T-cell (primary cell): ENCODE data around the gene KCNIP1. TPM values are rescaled to one million over a fixed set of nuclear protein-coding genes. Genes with fewer than 3 reads are reported as not detected.

Source experiments
- ATAC-seq, 4 experiments: fragments of 200-7000 bp in 3 of 4; fragments of 150-1000 bp in 1 of 4; cut with Tn5 transposase; replicated peaks in 1 of 4; 1 replicate in 3 of 4; 2 replicates in 1 of 4; pipeline ENCODE4 v1.10.0; 2021; ENCODE audit warnings: moderate library complexity in 3 of 4, mild to moderate bottlenecking in 2 of 4, moderate number of reproducible peaks in 1 of 4
- CTCF ChIA-PET, 2 donors: fragments of 300-600 bp; sonication (Branson Sonifier 250); formaldehyde crosslinking; loops; one replicate each; lab custom pipeline; 2022; ENCODE audit warnings: antibody characterized with exemption in 2 of 2; lab: Charles Lee
- POLR2A ChIA-PET, 2 donors: fragments of 300-600 bp; sonication (Branson Sonifier 250); formaldehyde crosslinking; loops; one replicate each; lab custom pipeline; 2022; ENCODE audit warnings: antibody characterized with exemption in 2 of 2; lab: Charles Lee
- DNase-seq, 35 experiments: peaks; one replicate each; pipeline versions ENCODE4 v3.0.0 to v3.0.0-alpha.2; 2013 to 2023
- H3K27ac ChIP-seq: one replicate; pipeline ENCODE4 v1.5.1; 2013; ENCODE audit warnings: low read length
- H3K27me3 ChIP-seq, 2 experiments: replicated peaks in 1 of 2; 1 replicate in 1 of 2; 2 replicates in 1 of 2; pipeline versions ENCODE4 v1.6.1 to v1.7.0; 2013; ENCODE audit warnings: low read length in 1 of 2, mixed read lengths in 1 of 2; ENCODE audit not compliant: control insufficient read depth in 2 of 2, insufficient read depth in 2 of 2; ENCODE audit errors: extremely low read depth in 1 of 2
- H3K36me3 ChIP-seq, 2 donors: 1 replicate in 1 of 2; 2 replicates in 1 of 2; pipeline versions ENCODE4 v1.6.1 to v1.7.0; 2013; ENCODE audit warnings: low read length in 1 of 2; ENCODE audit not compliant: control insufficient read depth in 2 of 2, insufficient read depth in 1 of 2; ENCODE audit errors: extremely low read depth in 1 of 2
- H3K4me1 ChIP-seq, 2 experiments: 1 replicate in 1 of 2; 2 replicates in 1 of 2; pipeline versions ENCODE4 v1.6.1 to v1.7.0; 2013; ENCODE audit warnings: low read length in 2 of 2, mixed read lengths in 1 of 2; ENCODE audit not compliant: insufficient read depth in 2 of 2, control insufficient read depth in 1 of 2; ENCODE audit errors: extremely low read depth in 1 of 2
- H3K4me3 ChIP-seq, 2 donors: 1 replicate in 1 of 2; 2 replicates in 1 of 2; pipeline versions ENCODE4 v1.5.1 to v1.7.0; 2013; ENCODE audit warnings: mild to moderate bottlenecking in 2 of 2, low read length in 1 of 2, moderate library complexity in 1 of 2; ENCODE audit not compliant: control insufficient read depth in 1 of 2; ENCODE audit errors: extremely low read depth in 1 of 2
- H3K9me3 ChIP-seq: 2 replicates; pipeline ENCODE4 v1.7.0; 2013
- H3K27ac Mint-ChIP-seq, 2 donors: one replicate each; pipeline ENCODE4 v1.8.0; 2020 to 2021; ENCODE audit warnings: mild to moderate bottlenecking in 2 of 2, mixed read lengths in 2 of 2
- H3K27me3 Mint-ChIP-seq, 2 donors: one replicate each; pipeline ENCODE4 v1.8.0; 2021 to 2022; ENCODE audit warnings: mixed read lengths in 2 of 2
- H3K36me3 Mint-ChIP-seq: one replicate; pipeline ENCODE4 v1.8.0; 2021; ENCODE audit warnings: mixed read lengths
- H3K4me1 Mint-ChIP-seq, 3 donors: one replicate each; pipeline ENCODE4 v1.8.0; 2020 to 2022; ENCODE audit warnings: mixed read lengths in 3 of 3, mild to moderate bottlenecking in 1 of 3
- H3K4me3 Mint-ChIP-seq, 3 donors: one replicate each; pipeline ENCODE4 v1.8.0; 2020 to 2022; ENCODE audit warnings: mild to moderate bottlenecking in 3 of 3, mixed read lengths in 3 of 3, moderate library complexity in 3 of 3
- H3K9me3 Mint-ChIP-seq, 3 donors: one replicate each; pipeline ENCODE4 v1.8.0; 2020 to 2022; ENCODE audit warnings: mixed read lengths in 3 of 3
- WGBS: methylation state at CpG from one replicate; pipeline ENCODE4 v1.1.5; 2013; ENCODE audit warnings: missing lambda C conversion rate; ENCODE audit not compliant: insufficient coverage; 5-methylcytosine and 5-hydroxymethylcytosine counted together
- total RNA-seq, 35 experiments: library from RNA in 6 of 35; stranded (reverse) in 6 of 35; fragments of 120-200 nt in 1 of 35; gene quantifications; one replicate each; pipeline versions ENCODE4 v1.2.1 to v1.2.4 and lab custom pipeline; 2013 to 2026

The KCNIP1 gene
- total RNA-seq, 5 donors from 2014 or later (not counting 1 experiment from before 2014, with no cell fraction given), result not detected

DNA sequence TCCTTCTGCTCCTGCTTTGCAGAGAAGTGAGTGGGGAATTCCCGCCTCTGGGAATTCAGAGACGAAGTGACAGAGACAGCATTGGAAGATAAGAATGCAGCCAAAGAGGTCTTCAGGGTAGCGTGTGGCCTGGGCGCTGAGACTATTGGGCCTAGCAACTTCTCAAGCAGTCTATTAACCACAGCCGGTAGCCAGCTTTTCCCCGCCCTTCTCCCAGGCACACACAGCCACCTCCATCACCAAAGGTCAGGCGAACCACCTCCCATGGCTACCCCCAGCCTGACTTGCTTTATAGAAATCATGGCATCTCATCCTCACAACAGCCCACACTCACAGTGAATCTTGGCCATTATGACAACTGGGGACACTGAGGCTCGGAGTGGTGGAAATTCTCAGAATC is 124.2 kb downstream of the KCNIP1 start:
- no peak overlapping the region for H3K27ac ChIP-seq
- no peaks in the 10 kb centered on the region for H3K9me3 ChIP-seq

DNA sequence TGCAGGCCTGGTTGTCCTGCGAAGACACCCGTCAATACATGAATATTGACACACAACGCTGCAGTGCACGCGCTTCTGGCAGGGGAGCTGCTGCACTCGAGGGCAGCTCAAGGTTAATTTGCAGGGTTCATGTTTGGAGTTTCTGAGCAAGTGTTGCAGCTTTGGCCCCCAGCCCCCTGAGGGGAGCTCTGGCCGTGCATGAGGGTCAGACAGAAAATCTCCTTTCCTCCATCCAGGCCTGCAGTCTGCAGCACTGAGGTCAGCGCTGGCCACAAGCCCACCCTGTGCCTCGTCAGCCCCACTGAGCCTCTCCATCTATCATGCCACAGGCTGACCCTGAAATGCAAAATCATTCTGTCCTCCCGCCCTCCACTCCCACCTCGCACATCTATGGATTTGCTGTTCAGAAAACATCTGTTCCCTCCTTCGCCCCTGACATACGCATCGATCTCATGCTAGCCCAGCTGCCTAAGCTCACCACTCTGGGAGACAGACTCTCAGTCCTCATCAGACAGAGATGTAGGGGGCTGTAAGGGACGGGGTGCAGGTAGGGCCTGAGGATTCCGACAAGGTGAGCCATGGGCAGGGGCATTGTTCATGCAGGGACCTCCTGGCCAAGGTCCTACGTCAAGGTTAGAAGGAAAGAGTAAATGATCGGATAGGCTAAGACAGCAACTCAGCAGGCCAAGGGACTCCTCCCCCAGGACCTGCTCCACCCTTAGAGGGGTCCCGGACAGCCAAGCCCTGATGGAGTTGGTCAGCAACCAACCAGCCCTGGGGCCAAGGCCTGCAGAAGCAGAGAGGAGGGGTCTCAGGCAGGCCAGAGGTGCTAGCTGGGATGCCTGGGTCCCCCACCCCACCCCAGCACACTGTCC is 125.1 kb downstream of the KCNIP1 start:
- Mint-ChIP-seq H3K9me3 (no peaks in the 10 kb centered on the region), H3K27me3 (peaks cover 3 to 10% of the 10 kb centered on the region in 2 donors), H3K4me3 (no peak overlapping the region), H3K27ac (no peak overlapping the region), H3K36me3 (no peaks in the 10 kb centered on the region), H3K4me1 (peaks cover 13 to 19% (median 14%) of the 10 kb centered on the region in 3 donors)
- H3K9me3 ChIP-seq, result no peaks in the 10 kb centered on the region
- H3K27ac ChIP-seq, result no peak overlapping the region
- POLR2A ChIA-PET, result no interaction called here
- ATAC-seq (no peak), DNase-seq (no peak)
- WGBS, result 80% methylated on average over 17 of the region's 19 CpGs
- H3K4me1 ChIP-seq, result peaks cover 4 to 16% of the 10 kb centered on the region in 2 experiments
- H3K4me3 ChIP-seq, result no peak overlapping the region
- CTCF ChIA-PET, result interaction anchor here in 1 of 2 donors (1.0 kb wide), 1 partner anchor 218 kb away, joined by 3 read pairs; no protein-coding TSS in a partner anchor
- H3K27me3 ChIP-seq, result peaks cover 0 to 30% of the 10 kb centered on the region in 2 experiments
- no peaks in the 10 kb centered on the region for H3K36me3 ChIP-seq

More for the DNA sequence above, 124.2 kb downstream of the KCNIP1 start:
- DNase-seq, result no peak
- Mint-ChIP-seq H3K4me3 (no peak overlapping the region), H3K27me3 (peaks cover 3 to 8% of the 10 kb centered on the region in 2 donors), H3K36me3 (no peaks in the 10 kb centered on the region), H3K4me1 (peaks cover 6 to 10% (median 6%) of the 10 kb centered on the region in 3 donors), H3K9me3 (no peaks in the 10 kb centered on the region), H3K27ac (no peak overlapping the region)
- peaks cover 0 to 29% of the 10 kb centered on the region in 2 experiments for H3K27me3 ChIP-seq
- ChIA-PET POLR2A (no interaction called here), CTCF (interaction anchor here in 1 of 2 donors (0.6 kb wide), 1 partner anchor 1750 kb away, joined by 5 read pairs; no protein-coding TSS in a partner anchor)
- peaks cover 0 to 8% of the 10 kb centered on the region in 2 experiments for H3K4me1 ChIP-seq
- H3K36me3 ChIP-seq, result no peaks in the 10 kb centered on the region
- WGBS, result 97% methylated on average over 5 of the region's 8 CpGs
- ATAC-seq, result no peak
- no peak overlapping the region for H3K4me3 ChIP-seq

DNA sequence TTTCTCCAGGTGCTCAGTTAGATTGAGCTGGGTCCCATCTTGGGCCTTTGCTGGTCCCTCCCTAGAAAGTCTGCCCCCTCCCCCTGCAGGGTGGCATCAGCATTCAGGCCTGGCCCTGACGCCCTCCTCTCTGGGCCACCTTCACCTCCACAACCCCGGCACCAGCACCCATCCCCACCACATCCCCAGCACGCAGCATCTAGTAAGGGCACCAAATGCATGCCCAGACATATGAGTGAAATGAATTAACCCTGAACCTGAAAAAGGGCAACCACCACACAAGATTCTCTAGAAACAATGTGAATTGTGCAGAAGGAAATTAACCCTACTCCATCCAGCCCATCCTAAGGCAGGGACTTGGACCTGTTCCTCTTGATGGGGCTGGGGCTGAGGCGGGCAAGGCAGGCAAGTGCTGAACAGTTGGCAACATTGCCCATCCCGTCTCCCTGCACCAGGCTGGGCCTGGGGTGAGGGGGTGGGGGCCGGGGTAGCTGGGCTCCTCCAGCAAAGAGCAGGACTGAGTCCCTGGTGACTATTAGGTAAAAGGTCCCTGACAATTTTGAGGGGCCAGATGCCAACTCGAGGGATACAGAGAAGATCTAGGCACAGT is 125.9 kb downstream of the KCNIP1 start:
- H3K27me3 Mint-ChIP-seq, result peaks cover 3 to 9% of the 10 kb centered on the region in 2 donors

DNA sequence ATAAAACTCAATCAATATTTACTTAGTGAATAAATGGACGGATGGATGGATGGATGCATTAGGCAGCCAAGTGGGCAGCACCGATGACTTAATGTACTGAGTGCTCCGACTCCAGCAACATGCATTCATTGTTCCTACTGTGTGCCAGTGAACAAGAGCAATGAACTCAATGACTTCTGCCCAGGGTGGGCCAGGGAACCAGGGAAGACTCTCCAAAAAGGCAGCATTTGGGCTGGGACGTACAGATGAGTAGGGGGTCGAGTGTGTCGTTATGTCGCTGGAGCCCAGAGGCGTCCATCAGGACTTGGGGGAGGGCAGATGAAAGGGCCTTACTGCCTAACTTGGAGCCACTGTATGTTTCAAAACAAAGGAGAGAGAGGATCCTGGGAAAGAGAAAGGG is 126.4 kb downstream of the KCNIP1 start:
- CTCF ChIA-PET, result interaction anchor here in 1 of 2 donors (1.6 kb wide), 1 partner anchor 195 kb away, joined by 5 read pairs; no protein-coding TSS in a partner anchor

More for the DNA sequence above, 125.9 kb downstream of the KCNIP1 start:
- Histone ChIP-seq H3K4me1 (peaks cover 10 to 22% of the 10 kb centered on the region in 2 experiments), H3K36me3 (no peaks in the 10 kb centered on the region), H3K27me3 (peaks cover 0 to 32% of the 10 kb centered on the region in 2 experiments), H3K9me3 (no peaks in the 10 kb centered on the region), H3K4me3 (no peak overlapping the region), H3K27ac (no peak overlapping the region)
- DNase-seq (no peak), ATAC-seq (no peak)
- 75% methylated on average over 4 of the region's 7 CpGs for WGBS
- CTCF ChIA-PET, result interaction anchor here in 1 of 2 donors (1.0 kb wide), 1 partner anchor 219 kb away, joined by 3 read pairs; no protein-coding TSS in a partner anchor
- H3K4me3 Mint-ChIP-seq, result no peak overlapping the region
- H3K27ac Mint-ChIP-seq, result no peak overlapping the region
- POLR2A ChIA-PET, result no interaction called here
- peaks cover 20 to 27% (median 21%) of the 10 kb centered on the region in 3 donors for H3K4me1 Mint-ChIP-seq
- H3K36me3 Mint-ChIP-seq, result no peaks in the 10 kb centered on the region
- H3K9me3 Mint-ChIP-seq, result no peaks in the 10 kb centered on the region

DNA sequence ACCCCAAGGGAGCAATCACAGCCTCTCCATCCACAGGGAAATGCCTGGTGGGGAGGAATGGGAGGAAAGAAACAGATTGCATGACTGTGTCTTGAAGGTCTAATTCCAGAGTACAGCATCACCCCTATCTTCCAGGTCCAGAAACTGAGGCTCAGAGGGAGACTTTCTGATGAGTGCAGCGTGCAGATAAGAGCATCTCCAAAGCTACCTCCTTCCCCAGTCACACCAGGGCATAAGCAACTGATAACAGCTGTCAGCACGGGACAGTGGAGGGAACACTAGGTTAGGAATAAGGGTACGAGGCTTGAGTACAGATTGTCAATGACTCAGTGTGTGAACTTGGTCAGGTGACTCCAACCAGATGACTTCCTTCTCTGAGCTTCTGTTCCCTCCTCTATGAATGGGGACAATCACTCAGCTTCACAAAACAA is 126.9 kb downstream of the KCNIP1 start:
- no peak for DNase-seq
- no CpG with 5 or more reads among the region's 3 CpGs for WGBS
- Histone ChIP-seq H3K27ac (no peak overlapping the region), H3K9me3 (no peaks in the 10 kb centered on the region), H3K27me3 (peaks cover 0 to 26% of the 10 kb centered on the region in 2 experiments), H3K4me3 (no peak overlapping the region), H3K4me1 (peaks cover 10 to 22% of the 10 kb centered on the region in 2 experiments), H3K36me3 (no peaks in the 10 kb centered on the region)
- Mint-ChIP-seq H3K4me3 (no peak overlapping the region), H3K36me3 (no peaks in the 10 kb centered on the region), H3K4me1 (peaks cover 20 to 27% (median 21%) of the 10 kb centered on the region in 3 donors), H3K27ac (no peak overlapping the region), H3K9me3 (no peaks in the 10 kb centered on the region), H3K27me3 (peaks cover 0 to 9% of the 10 kb centered on the region in 2 donors)
- peak in 1 of 4 experiments; percentile 26 for ATAC-seq
- CTCF ChIA-PET, result interaction anchor here (1.1 to 1.6 kb wide), 4 partner anchors 14 to 199 kb away, joined by 3 to 5 read pairs (median 4); no protein-coding TSS in a partner anchor
- POLR2A ChIA-PET, result no interaction called here

More for the DNA sequence above, 126.4 kb downstream of the KCNIP1 start:
- H3K4me3 ChIP-seq, result no peak overlapping the region
- H3K9me3 ChIP-seq, result no peaks in the 10 kb centered on the region
- WGBS, result 94% methylated on average over 4 of the region's 8 CpGs
- POLR2A ChIA-PET, result no interaction called here
- H3K27me3 ChIP-seq, result peaks cover 0 to 26% of the 10 kb centered on the region in 2 experiments
- H3K36me3 Mint-ChIP-seq, result no peaks in the 10 kb centered on the region
- H3K4me3 Mint-ChIP-seq, result no peak overlapping the region
- no peaks in the 10 kb centered on the region for H3K36me3 ChIP-seq
- no peak for DNase-seq
- H3K4me1 Mint-ChIP-seq, result peaks cover 20 to 27% (median 21%) of the 10 kb centered on the region in 3 donors
- H3K9me3 Mint-ChIP-seq, result no peaks in the 10 kb centered on the region
- H3K27ac Mint-ChIP-seq, result no peak overlapping the region
- H3K4me1 ChIP-seq, result peaks cover 10 to 22% of the 10 kb centered on the region in 2 experiments
- no peak for ATAC-seq
- no peak overlapping the region for H3K27ac ChIP-seq
- peaks cover under 1 to 9% of the 10 kb centered on the region in 2 donors for H3K27me3 Mint-ChIP-seq
